Measurements from ENCODE around the gene ABI3BP. TPM values are rescaled to one million over a fixed set of nuclear protein-coding genes. Genes with fewer than 3 reads are reported as not detected.

ABI3BP gene
- polyA plus RNA-seq, 3 donors: not detected

- Histone ChIP-seq H3K9ac (ENCODE audit: insufficient read depth, low read length, poor library complexity, severe bottlenecking) (no peak overlapping the region), H4K20me1 (ENCODE audit: insufficient read depth, low read length) (no peaks in the 10 kb centered on the region), H3K79me2 (ENCODE audit: insufficient read depth, low read length) (no peaks in the 10 kb centered on the region), H3K4me1 (ENCODE audit: control insufficient read depth in 1 of 2, insufficient read depth in 2 of 2, low read length in 2 of 2) (no peaks in the 10 kb centered on the region), H3K4me3 (replicated peaks in 1 of 3; ENCODE audit: low read depth in 2 of 3, low read length in 3 of 3) (no peak overlapping the region), H3K4me2 (replicated peaks; ENCODE audit: extremely low read depth, low read length, poor library complexity, severe bottlenecking) (no peak overlapping the region), H3K27ac (ENCODE audit: low read depth in 1 of 2, low read length in 2 of 2) (no peak overlapping the region), H2AFZ (ENCODE audit: insufficient read depth, low read depth, low read length, poor library complexity, severe bottlenecking) (no peak overlapping the region), H3K36me3 (replicated peaks in 1 of 2; ENCODE audit: control insufficient read depth in 1 of 2, insufficient read depth in 2 of 2, low read length in 2 of 2) (no peaks in the 10 kb centered on the region), H3K9me3 (replicated peaks in 1 of 2; ENCODE audit: control insufficient read depth in 1 of 2, insufficient read depth in 1 of 2, low read length in 2 of 2) (no peaks in the 10 kb centered on the region), H3K27me3 (ENCODE audit: control insufficient read depth in 2 of 2, insufficient read depth in 2 of 2, low read length in 2 of 2) (no peaks in the 10 kb centered on the region)
- H3K4me3 Mint-ChIP-seq: no peak overlapping the region
- H3K4me1 Mint-ChIP-seq: no peaks in the 10 kb centered on the region
- H3K36me3 Mint-ChIP-seq: no peaks in the 10 kb centered on the region
- WGBS (ENCODE audit: insufficient coverage): 100% methylated on average over 2 of the region's 4 CpGs
- no peak overlapping the region for H3K27ac Mint-ChIP-seq
- peaks cover 0 to 7% (median 2%) of the 10 kb centered on the region in 7 donors for H3K9me3 Mint-ChIP-seq
- TF ChIP-seq CTCF (IDR thresholded peaks at IDR 0.05): no peak
- no peak for DNase-seq
- intact Hi-C loops (cut with micrococcal nuclease): no loop called here
- H3K27me3 Mint-ChIP-seq (ENCODE audit: low read depth in 3 of 3): peaks cover 0 to 2% (median 2%) of the 10 kb centered on the region in 3 donors
Observed at GRCh38 chr3:100912976-100913545, 80.2 kb downstream of the ABI3BP start.

- no peaks in the 10 kb centered on the region for H3K9me3 ChIP-seq (replicated peaks in 1 of 2; ENCODE audit: control insufficient read depth in 1 of 2, insufficient read depth in 1 of 2, low read length in 2 of 2)
- H3K9me3 Mint-ChIP-seq: peaks cover 0 to 7% (median 2%) of the 10 kb centered on the region in 7 donors
- no peak overlapping the region for H3K4me3 ChIP-seq (replicated peaks in 1 of 3; ENCODE audit: low read depth in 2 of 3, low read length in 3 of 3)
- H3K4me2 ChIP-seq (replicated peaks; ENCODE audit: extremely low read depth, low read length, poor library complexity, severe bottlenecking): no peak overlapping the region
- H3K79me2 ChIP-seq (ENCODE audit: insufficient read depth, low read length): no peaks in the 10 kb centered on the region
- peaks cover 0 to 2% (median 2%) of the 10 kb centered on the region in 3 donors for H3K27me3 Mint-ChIP-seq (ENCODE audit: low read depth in 3 of 3)
- no peak overlapping the region for H3K27ac ChIP-seq (ENCODE audit: low read depth in 1 of 2, low read length in 2 of 2)
- 92% methylated on average over 5 of the region's 6 CpGs for WGBS (ENCODE audit: insufficient coverage)
- no peaks in the 10 kb centered on the region for H3K36me3 Mint-ChIP-seq
- no peaks in the 10 kb centered on the region for H3K4me1 Mint-ChIP-seq
- H2AFZ ChIP-seq (ENCODE audit: insufficient read depth, low read depth, low read length, poor library complexity, severe bottlenecking): no peak overlapping the region
- H3K9ac ChIP-seq (ENCODE audit: insufficient read depth, low read length, poor library complexity, severe bottlenecking): no peak overlapping the region
- TF ChIP-seq CTCF (IDR thresholded peaks at IDR 0.05): no peak
- no peaks in the 10 kb centered on the region for H3K4me1 ChIP-seq (ENCODE audit: control insufficient read depth in 1 of 2, insufficient read depth in 2 of 2, low read length in 2 of 2)
- H3K27ac Mint-ChIP-seq: no peak overlapping the region
- H3K36me3 ChIP-seq (replicated peaks in 1 of 2; ENCODE audit: control insufficient read depth in 1 of 2, insufficient read depth in 2 of 2, low read length in 2 of 2): no peaks in the 10 kb centered on the region
- intact Hi-C loops (cut with micrococcal nuclease): no loop called here
- H3K27me3 ChIP-seq (ENCODE audit: control insufficient read depth in 2 of 2, insufficient read depth in 2 of 2, low read length in 2 of 2): no peaks in the 10 kb centered on the region
- H4K20me1 ChIP-seq (ENCODE audit: insufficient read depth, low read length): no peaks in the 10 kb centered on the region
- H3K4me3 Mint-ChIP-seq: no peak overlapping the region
- DNase-seq: no peak
Observed at GRCh38 chr3:100912571-100912970, 80.7 kb downstream of the ABI3BP start.

Data from CD14-positive monocyte (primary cell).